ENCODE results near the gene SLC52A3.

Gene SLC52A3

DNA sequence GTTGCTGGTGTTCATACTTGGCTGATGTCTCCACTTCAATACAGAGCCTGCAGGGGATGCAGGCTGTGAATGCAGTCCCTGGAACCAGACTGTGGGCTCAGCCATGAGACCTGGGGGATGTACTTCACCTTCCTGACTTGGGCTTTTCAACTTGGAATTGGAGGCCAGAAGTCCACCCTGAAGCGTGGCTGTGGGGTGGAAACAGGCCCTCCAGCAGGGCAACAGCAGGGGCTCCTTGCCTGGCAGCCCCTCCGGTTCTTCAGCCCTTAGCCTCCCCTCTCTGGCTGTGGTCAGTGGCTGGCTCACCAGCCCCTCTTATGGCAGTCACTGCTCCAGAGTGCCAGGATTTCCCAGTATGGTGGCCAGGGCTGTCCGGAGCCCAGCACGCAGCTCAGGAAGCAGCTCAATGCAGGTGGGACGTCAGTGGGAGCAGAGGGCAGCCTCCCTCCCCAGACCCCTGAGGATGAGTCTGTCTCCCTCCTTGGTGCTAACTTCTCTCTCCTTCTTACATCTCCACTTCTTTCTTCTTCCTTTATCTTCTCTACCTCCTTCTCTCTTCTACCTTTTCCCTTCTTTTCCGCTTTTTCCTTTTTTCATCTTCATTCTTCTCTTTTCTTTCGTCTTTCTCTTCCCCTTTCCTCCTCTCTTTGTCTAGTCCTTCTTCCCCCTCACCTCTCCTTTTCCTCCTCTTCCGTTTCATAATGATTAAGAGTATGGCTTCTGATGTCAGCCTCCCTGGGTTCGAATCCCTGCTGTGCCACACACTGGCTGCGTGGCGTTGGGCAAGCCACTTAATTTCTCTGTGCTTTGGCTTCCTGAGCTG, 45.3 kb downstream of the SLC52A3 start:
- 77% methylated on average over 11 of the region's 11 CpGs for WGBS
- no peak overlapping the region for H3K9ac ChIP-seq (ENCODE audit: low read length)
- peaks cover 3% of the 10 kb centered on the region for H3K4me1 ChIP-seq (ENCODE audit: control insufficient read depth, insufficient read depth, low read depth, low read length)
- no peak overlapping the region for H2BK120ac ChIP-seq (ENCODE audit: low read depth, low read length)
- H3K23ac ChIP-seq (ENCODE audit: low read length in 2 of 2) = no peak overlapping the region
- H4K91ac ChIP-seq (ENCODE audit: low read length) = no peak overlapping the region
- no peak overlapping the region for H2AK5ac ChIP-seq (ENCODE audit: low read length, severe bottlenecking)
- no peak overlapping the region for H3K27ac ChIP-seq (ENCODE audit: low read length, poor library complexity, severe bottlenecking)
- H3K18ac ChIP-seq (ENCODE audit: low read depth in 1 of 2, low read length in 2 of 2) = no peak overlapping the region
- H3K4ac ChIP-seq (ENCODE audit: low read depth in 1 of 2, low read length in 2 of 2) = no peak overlapping the region
- no peak overlapping the region for H2AFZ ChIP-seq (ENCODE audit: low read depth, low read length)
- no peak overlapping the region for H3K4me2 ChIP-seq (ENCODE audit: low read length, poor library complexity, severe bottlenecking)
- H2BK15ac ChIP-seq (ENCODE audit: low read depth, poor library complexity, severe bottlenecking) = no peak overlapping the region
- peaks cover 77 to 88% of the 10 kb centered on the region in 2 experiments for H3K27me3 ChIP-seq (ENCODE audit: control insufficient read depth in 1 of 2, insufficient read depth in 1 of 2, low read length in 2 of 2)
- H3K9me3 ChIP-seq (ENCODE audit: control insufficient read depth, low read length) = peaks cover 7% of the 10 kb centered on the region
- no peaks in the 10 kb centered on the region for H3K79me1 ChIP-seq (replicated peaks; ENCODE audit: low read length, poor library complexity, severe bottlenecking)
- H2BK5ac ChIP-seq (ENCODE audit: low read depth, low read length, poor library complexity, severe bottlenecking) = no peak overlapping the region
- no peaks in the 10 kb centered on the region for H3K36me3 ChIP-seq (ENCODE audit: control insufficient read depth in 1 of 2, insufficient read depth in 2 of 2, low read depth in 1 of 2, low read length in 2 of 2)
- H3K4me3 ChIP-seq (ENCODE audit: insufficient read depth in 1 of 2, low read depth in 1 of 2, low read length in 2 of 2) = no peak overlapping the region
- no peak for DNase-seq
- H4K8ac ChIP-seq (ENCODE audit: low read length) = no peak overlapping the region
- no peak overlapping the region for H2BK12ac ChIP-seq (ENCODE audit: low read length in 2 of 2)
- H3K14ac ChIP-seq (ENCODE audit: low read length in 2 of 2) = no peak overlapping the region

DNA sequence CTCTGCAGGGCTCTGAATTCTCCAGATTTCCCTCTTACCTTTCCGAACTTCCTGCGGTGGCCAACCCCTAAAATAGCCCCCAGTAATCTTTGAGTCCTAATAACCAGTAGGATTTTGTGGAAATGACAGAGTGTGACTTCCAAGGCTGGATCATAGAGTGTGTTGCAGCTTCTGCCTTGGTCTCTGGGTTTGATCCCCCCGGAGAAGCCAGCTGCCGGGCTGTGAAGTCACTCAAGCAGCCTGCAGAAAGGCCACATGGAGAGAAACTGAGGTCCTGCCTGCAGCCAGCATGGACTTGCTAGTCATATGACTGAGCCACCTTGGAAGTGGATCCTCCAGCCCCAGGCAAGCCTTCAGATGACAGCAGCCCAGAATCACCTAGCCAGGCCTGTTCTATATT, 46.4 kb downstream of the SLC52A3 start:
- Histone ChIP-seq H3K4ac (ENCODE audit: low read depth in 1 of 2, low read length in 2 of 2) (no peak overlapping the region), H4K91ac (ENCODE audit: low read length) (no peak overlapping the region), H3K18ac (ENCODE audit: low read depth in 1 of 2, low read length in 2 of 2) (no peak overlapping the region), H3K27me3 (ENCODE audit: control insufficient read depth in 1 of 2, insufficient read depth in 1 of 2, low read length in 2 of 2) (peaks cover 82 to 90% of the 10 kb centered on the region in 2 experiments), H3K27ac (ENCODE audit: low read length, poor library complexity, severe bottlenecking) (no peak overlapping the region), H3K23ac (ENCODE audit: low read length in 2 of 2) (no peak overlapping the region), H3K79me1 (replicated peaks; ENCODE audit: low read length, poor library complexity, severe bottlenecking) (no peaks in the 10 kb centered on the region), H2AFZ (ENCODE audit: low read depth, low read length) (no peak overlapping the region), H3K14ac (ENCODE audit: low read length in 2 of 2) (no peak overlapping the region), H3K4me1 (ENCODE audit: control insufficient read depth, insufficient read depth, low read depth, low read length) (no peaks in the 10 kb centered on the region), H2BK5ac (ENCODE audit: low read depth, low read length, poor library complexity, severe bottlenecking) (no peak overlapping the region), H2BK12ac (ENCODE audit: low read length in 2 of 2) (no peak overlapping the region), H3K36me3 (ENCODE audit: control insufficient read depth in 1 of 2, insufficient read depth in 2 of 2, low read depth in 1 of 2, low read length in 2 of 2) (no peaks in the 10 kb centered on the region), H3K9ac (ENCODE audit: low read length) (no peak overlapping the region), H3K4me3 (ENCODE audit: insufficient read depth in 1 of 2, low read depth in 1 of 2, low read length in 2 of 2) (no peak overlapping the region), H3K9me3 (ENCODE audit: control insufficient read depth, low read length) (peaks cover 7% of the 10 kb centered on the region), H3K4me2 (ENCODE audit: low read length, poor library complexity, severe bottlenecking) (no peak overlapping the region), H4K8ac (ENCODE audit: low read length) (no peak overlapping the region), H2BK15ac (ENCODE audit: low read depth, poor library complexity, severe bottlenecking) (no peak overlapping the region), H2AK5ac (ENCODE audit: low read length, severe bottlenecking) (no peak overlapping the region), H2BK120ac (ENCODE audit: low read depth, low read length) (no peak overlapping the region)
- no peak for DNase-seq
- 84% methylated on average over 3 of the region's 4 CpGs for WGBS

DNA sequence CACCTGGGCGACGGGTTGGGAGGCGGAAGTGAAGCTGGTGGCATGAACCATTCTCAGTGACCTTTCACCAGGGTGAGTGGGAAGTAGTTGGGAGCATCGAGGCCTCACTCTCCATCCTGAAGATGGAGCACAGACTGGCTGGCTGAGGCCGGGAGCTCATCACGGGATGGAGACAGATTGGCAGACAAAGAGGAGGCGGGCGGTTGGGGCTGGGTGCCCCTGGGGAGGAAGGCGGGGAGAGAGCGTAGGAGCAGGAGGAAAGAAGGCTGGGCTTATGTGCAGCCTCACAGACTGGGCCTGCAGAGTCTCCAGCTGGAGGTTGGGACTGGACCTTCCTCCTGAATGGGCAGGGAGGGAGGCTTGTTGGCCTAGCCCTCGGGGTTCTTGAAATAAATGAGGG, 48.5 kb downstream of the SLC52A3 start:
- WGBS = 73% methylated on average over 10 of the region's 11 CpGs
- Histone ChIP-seq H2BK5ac (ENCODE audit: low read depth, low read length, poor library complexity, severe bottlenecking) (no peak overlapping the region), H4K8ac (ENCODE audit: low read length) (no peak overlapping the region), H3K14ac (ENCODE audit: low read length in 2 of 2) (peak overlapping the region in 1 of 2 experiments; percentile 62), H2AK5ac (ENCODE audit: low read length, severe bottlenecking) (no peak overlapping the region), H4K91ac (ENCODE audit: low read length) (no peak overlapping the region), H3K4me1 (ENCODE audit: control insufficient read depth, insufficient read depth, low read depth, low read length) (no peaks in the 10 kb centered on the region), H3K18ac (ENCODE audit: low read depth in 1 of 2, low read length in 2 of 2) (no peak overlapping the region), H2AFZ (ENCODE audit: low read depth, low read length) (peak overlapping the region; percentile 18), H2BK12ac (ENCODE audit: low read length in 2 of 2) (no peak overlapping the region), H3K23ac (ENCODE audit: low read length in 2 of 2) (no peak overlapping the region), H2BK15ac (ENCODE audit: low read depth, poor library complexity, severe bottlenecking) (no peak overlapping the region), H3K27ac (ENCODE audit: low read length, poor library complexity, severe bottlenecking) (no peak overlapping the region), H2BK120ac (ENCODE audit: low read depth, low read length) (no peak overlapping the region), H3K27me3 (ENCODE audit: control insufficient read depth in 1 of 2, insufficient read depth in 1 of 2, low read length in 2 of 2) (peaks cover 74 to 82% of the 10 kb centered on the region in 2 experiments), H3K4me3 (ENCODE audit: insufficient read depth in 1 of 2, low read depth in 1 of 2, low read length in 2 of 2) (no peak overlapping the region), H3K36me3 (ENCODE audit: control insufficient read depth in 1 of 2, insufficient read depth in 2 of 2, low read depth in 1 of 2, low read length in 2 of 2) (no peaks in the 10 kb centered on the region), H3K9ac (ENCODE audit: low read length) (no peak overlapping the region), H3K4me2 (ENCODE audit: low read length, poor library complexity, severe bottlenecking) (no peak overlapping the region), H3K4ac (ENCODE audit: low read depth in 1 of 2, low read length in 2 of 2) (no peak overlapping the region), H3K9me3 (ENCODE audit: control insufficient read depth, low read length) (peaks cover 11% of the 10 kb centered on the region), H3K79me1 (replicated peaks; ENCODE audit: low read length, poor library complexity, severe bottlenecking) (no peaks in the 10 kb centered on the region)
- DNase-seq = no peak

DNA sequence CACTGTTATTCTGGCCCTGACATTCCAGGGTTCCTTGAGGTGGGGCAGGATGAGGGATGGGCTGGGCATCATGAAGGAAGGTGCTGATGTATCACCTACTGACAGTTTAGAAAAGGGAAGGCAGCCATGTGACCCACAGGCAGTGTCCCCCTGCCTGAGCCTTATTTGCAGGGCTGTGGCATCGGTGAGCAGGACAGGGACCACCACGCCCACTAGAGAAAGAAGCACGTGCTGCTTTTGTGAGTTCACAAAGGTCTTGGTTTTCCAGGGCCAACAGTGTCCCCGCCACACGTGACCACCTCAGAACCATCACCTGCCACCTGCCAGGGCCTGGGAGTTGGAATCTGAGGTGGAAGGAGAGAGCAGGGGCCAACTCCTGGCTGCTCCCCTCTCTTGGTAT, 49.2 kb downstream of the SLC52A3 start:
- 75% methylated on average over 3 of the region's 5 CpGs for WGBS
- H3K4me3 ChIP-seq (ENCODE audit: insufficient read depth in 1 of 2, low read depth in 1 of 2, low read length in 2 of 2) = no peak overlapping the region
- no peak overlapping the region for H3K4me2 ChIP-seq (ENCODE audit: low read length, poor library complexity, severe bottlenecking)
- H3K23ac ChIP-seq (ENCODE audit: low read length in 2 of 2) = no peak overlapping the region
- no peak overlapping the region for H4K91ac ChIP-seq (ENCODE audit: low read length)
- no peak for DNase-seq
- peak overlapping the region in 1 of 2 experiments; percentile 56 for H3K14ac ChIP-seq (ENCODE audit: low read length in 2 of 2)
- no peak overlapping the region for H3K4ac ChIP-seq (ENCODE audit: low read depth in 1 of 2, low read length in 2 of 2)
- H2BK15ac ChIP-seq (ENCODE audit: low read depth, poor library complexity, severe bottlenecking) = no peak overlapping the region
- no peak overlapping the region for H3K9ac ChIP-seq (ENCODE audit: low read length)
- H3K9me3 ChIP-seq (ENCODE audit: control insufficient read depth, low read length) = peaks cover 16% of the 10 kb centered on the region
- peaks cover 69 to 77% of the 10 kb centered on the region in 2 experiments for H3K27me3 ChIP-seq (ENCODE audit: control insufficient read depth in 1 of 2, insufficient read depth in 1 of 2, low read length in 2 of 2)
- H2BK12ac ChIP-seq (ENCODE audit: low read length in 2 of 2) = no peak overlapping the region
- H3K27ac ChIP-seq (ENCODE audit: low read length, poor library complexity, severe bottlenecking) = no peak overlapping the region
- H3K4me1 ChIP-seq (ENCODE audit: control insufficient read depth, insufficient read depth, low read depth, low read length) = no peaks in the 10 kb centered on the region
- H2AFZ ChIP-seq (ENCODE audit: low read depth, low read length) = no peak overlapping the region
- no peak overlapping the region for H2BK5ac ChIP-seq (ENCODE audit: low read depth, low read length, poor library complexity, severe bottlenecking)
- no peaks in the 10 kb centered on the region for H3K79me1 ChIP-seq (replicated peaks; ENCODE audit: low read length, poor library complexity, severe bottlenecking)
- H4K8ac ChIP-seq (ENCODE audit: low read length) = no peak overlapping the region
- no peak overlapping the region for H2AK5ac ChIP-seq (ENCODE audit: low read length, severe bottlenecking)
- H3K18ac ChIP-seq (ENCODE audit: low read depth in 1 of 2, low read length in 2 of 2) = no peak overlapping the region
- no peak overlapping the region for H2BK120ac ChIP-seq (ENCODE audit: low read depth, low read length)
- H3K36me3 ChIP-seq (ENCODE audit: control insufficient read depth in 1 of 2, insufficient read depth in 2 of 2, low read depth in 1 of 2, low read length in 2 of 2) = no peaks in the 10 kb centered on the region

All from mesenchymal stem cell (in vitro differentiated cells and primary cell).